SIG-M5 (cell line): Measurements from ENCODE around the gene TSACC.

Experiments used
- DNase-seq: peaks from one replicate; lab custom pipeline; 2025; lab: John Stamatoyannopoulos, UW

Gene TSACC

DNA sequence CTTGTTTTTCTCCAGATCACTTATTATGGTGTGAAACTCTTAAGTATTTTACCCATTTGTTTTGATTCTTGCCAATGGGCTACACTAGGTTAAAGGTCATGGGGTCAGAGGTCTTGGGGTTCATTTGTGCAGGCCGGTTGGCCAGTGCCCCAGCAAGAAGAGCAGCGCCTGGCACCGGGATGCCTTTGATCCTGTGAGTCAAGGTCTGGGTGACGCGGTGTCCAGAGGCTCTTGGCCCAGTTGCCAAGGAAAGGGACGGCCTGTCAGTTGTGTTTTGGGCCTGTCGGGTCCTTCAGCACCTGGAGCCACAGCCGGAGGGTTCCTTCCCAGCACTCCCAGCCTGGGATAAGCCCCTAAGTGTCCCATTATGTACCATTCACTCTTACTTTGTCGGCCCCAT, 55.8 kb downstream of the TSACC start:
- no peak for DNase-seq

DNA sequence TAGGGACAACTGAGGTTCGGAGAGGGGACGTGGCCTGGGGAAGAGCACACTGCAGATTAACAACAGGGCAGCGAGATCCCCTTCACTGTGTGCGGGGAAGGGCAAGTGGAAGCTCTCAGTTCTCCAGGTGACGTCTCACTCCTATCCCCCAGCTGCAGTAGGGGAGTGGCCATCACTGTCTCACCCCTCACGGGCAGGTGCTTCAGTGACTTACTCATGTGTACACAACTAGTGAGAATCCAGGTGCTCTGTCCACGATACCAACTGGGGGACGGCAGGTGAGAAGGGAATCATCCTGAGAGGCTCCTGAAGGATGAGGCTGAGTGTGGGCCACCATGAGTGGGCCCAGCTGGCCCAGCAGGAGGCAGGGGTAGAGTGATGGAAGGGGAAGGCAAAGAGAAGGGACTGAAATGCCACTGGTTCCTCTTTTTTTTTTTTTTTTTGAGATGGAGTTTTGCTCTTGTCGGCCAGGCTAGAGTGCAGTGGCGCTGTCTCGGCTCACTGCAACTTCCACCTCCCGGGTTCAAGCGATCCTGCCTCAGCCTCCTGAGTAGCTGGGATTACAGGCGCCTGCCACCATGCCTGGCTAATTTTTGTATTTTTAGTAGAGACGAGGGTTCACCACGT, 56.6 kb downstream of the TSACC start:
- DNase-seq: peak; percentile 32
